Vagina (tissue), 2 donors: ENCODE measurements around the gene ELP1.

ENCODE experiments used
- CTCF ChIP-seq, 3 experiments: fragments of 450-650 bp in 2 of 3; fragments of 200-600 bp in 1 of 3; sonication (generic) in 1 of 3; IDR thresholded peaks; one replicate each; pipeline ENCODE4 v1.5.1; 2017 to 2019; ENCODE audit warnings: antibody characterized with exemption in 3 of 3, mild to moderate bottlenecking in 2 of 3, moderate library complexity in 2 of 3
- POLR2A ChIP-seq, 2 donors: fragments of 450-650 bp; IDR thresholded peaks; one replicate each; pipeline ENCODE4 v1.6.1; 2017; ENCODE audit warnings: antibody characterized with exemption in 2 of 2, mild to moderate bottlenecking in 2 of 2, moderate library complexity in 2 of 2
- POLR2AphosphoS5 ChIP-seq, 2 donors: sonication (generic); formaldehyde crosslinking; IDR thresholded peaks; one replicate each; pipeline ENCODE4 v1.9.0; 2017; ENCODE audit warnings: antibody characterized with exemption in 2 of 2, mild to moderate bottlenecking in 2 of 2, low read depth in 1 of 2; ENCODE audit not compliant: insufficient read depth in 1 of 2

GRCh38 chr9:108980893-108981292 is 47.0 kb upstream of the ELP1 start:
- TF ChIP-seq POLR2AphosphoS5 (IDR thresholded peaks at IDR 0.05; ENCODE audit: insufficient read depth in 1 of 2, low read depth in 1 of 2) = no peak
- TF ChIP-seq POLR2A (IDR thresholded peaks at IDR 0.05) = no peak
- no peak for TF ChIP-seq CTCF (IDR thresholded peaks at IDR 0.05)
